Measurements from ENCODE around the gene CCDC82.
"Not testable (repeated sequence)": the region's sequence is repeated elsewhere in the genome, so short reads cannot be mapped to it uniquely, and the experiment has no call there.

The CCDC82 gene

DNA sequence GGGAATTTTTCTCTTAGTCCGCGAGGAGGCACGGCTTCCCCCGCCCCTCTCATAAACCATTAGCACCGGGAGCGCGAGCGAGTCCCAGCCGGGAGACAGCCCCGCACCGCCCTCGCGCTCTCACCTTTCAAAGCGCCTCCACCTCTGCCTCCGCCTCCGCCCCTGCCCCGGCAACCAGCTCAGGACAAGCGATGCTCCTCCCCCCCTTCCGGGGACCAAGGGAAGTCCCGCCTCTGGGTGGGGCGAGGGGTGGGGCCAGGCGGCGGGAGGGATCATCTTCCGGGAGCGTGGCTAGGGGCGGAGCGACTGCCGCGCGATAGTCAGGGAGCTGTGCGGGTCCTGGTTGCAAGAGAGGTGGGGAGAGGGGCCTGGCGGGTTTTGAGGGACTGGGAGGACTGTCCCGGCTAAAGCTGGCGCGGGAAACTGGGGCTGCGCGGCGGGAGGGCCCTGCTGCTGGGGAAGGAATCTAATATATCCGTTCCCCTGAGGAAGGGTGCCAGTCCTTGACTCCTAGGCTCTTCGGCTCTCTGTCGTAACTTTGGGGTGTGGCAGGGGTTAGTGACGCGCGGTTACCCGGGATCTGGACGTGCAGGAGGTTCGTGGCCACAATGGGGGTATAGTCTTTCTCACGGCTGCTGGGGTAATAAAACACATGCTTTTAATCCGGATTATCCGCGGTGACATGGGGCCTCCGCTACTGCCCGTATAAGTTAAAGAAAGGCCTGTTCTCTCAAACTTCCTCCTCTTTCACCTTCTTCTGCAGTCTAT is at the start of gene CCDC82, which contains the start of gene JRKL:
TSS of gene CCDC82 (minus strand) at position 193 of the 768 bp plus-strand sequence. CDS start 5,165 bp downstream, outside the sequence.
TSS of gene JRKL (plus strand) at position 294 of the 768 bp plus-strand sequence. CDS start 637 bp downstream, outside the sequence.
- peak; percentile 95 to 97 for DNase-seq (ENCODE audit: low read depth in 2 of 2)

DNA sequence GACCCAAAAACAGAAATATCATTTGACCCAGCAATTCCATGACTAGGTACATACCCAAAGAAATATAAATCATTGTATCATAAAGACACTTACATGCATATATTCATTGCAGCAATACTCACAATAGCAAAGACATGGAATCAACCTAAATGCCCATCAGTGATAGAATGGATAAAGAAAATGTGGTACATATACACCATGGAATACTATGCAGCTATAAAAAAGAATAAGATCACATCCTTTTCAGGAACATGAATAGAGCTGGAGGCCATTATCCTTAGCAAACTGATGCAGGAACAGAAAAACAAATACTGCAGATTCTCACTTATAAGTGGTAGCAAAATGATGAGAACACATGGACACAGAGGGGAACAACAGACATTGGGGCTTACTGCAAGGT is 42.9 kb upstream of the CCDC82 start:
- DNase-seq (ENCODE audit: low read depth in 2 of 2), result not testable (repeated sequence)

DNA sequence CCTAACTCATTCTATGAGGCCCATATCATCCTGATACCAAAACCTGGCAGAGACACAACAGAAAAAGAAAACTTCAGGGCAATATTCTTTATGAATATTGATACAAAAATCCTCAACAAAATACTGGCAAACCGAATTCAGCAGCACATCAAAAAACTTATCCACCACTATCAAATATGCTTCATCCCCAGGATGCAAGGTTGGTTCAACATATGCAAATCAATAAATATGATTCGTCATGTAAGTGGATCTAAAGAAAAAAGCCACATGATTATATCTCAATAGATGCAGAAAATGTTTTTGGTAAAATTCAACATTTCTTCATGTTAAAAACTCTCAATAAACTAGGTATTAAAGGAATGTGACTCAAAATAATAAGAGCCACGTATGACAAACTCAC is 41.0 kb upstream of the CCDC82 start:
- no peak for DNase-seq (ENCODE audit: low read depth in 2 of 2)

DNA sequence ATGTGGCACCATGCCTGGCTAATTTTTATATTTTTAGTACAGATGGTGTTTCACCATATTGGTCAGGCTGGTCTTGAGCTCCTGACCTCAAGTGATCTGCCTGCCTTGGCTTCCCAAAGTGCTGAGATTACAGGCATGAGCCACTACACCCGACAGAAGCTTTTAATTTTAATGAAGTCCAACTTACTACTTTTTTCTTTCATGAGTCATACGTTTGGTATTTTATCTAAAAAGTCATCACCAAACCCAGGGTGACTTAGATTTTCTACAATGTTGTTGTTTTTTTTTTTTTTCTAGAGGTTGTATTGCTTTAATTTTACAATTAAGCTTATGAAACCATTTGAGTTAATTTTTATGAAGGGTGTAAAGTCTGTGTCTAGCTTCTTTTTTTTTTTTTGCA is 35.0 kb upstream of the CCDC82 start:
- no peak for DNase-seq (ENCODE audit: low read depth in 2 of 2)

DNA sequence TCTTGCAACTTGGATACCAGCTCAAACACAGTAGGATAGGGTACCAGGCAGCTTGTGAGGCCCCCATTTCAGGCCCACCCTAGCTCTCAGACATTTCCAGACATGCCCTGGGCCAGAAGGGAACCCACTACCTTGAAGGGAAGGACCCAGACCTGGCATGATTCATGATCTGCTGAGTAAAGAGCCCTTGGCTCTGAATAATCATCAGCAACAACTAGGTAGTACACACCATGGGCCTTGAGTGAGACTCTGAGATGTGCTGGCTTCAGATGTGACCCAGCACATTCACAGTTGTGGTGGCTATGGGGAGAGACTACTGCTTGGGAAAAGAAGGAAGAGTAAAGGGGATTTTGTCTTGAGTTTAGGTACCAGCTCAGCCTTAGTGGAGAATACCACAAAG is 23.7 kb upstream of the CCDC82 start:
- no peak for DNase-seq (ENCODE audit: low read depth in 2 of 2)

DNA sequence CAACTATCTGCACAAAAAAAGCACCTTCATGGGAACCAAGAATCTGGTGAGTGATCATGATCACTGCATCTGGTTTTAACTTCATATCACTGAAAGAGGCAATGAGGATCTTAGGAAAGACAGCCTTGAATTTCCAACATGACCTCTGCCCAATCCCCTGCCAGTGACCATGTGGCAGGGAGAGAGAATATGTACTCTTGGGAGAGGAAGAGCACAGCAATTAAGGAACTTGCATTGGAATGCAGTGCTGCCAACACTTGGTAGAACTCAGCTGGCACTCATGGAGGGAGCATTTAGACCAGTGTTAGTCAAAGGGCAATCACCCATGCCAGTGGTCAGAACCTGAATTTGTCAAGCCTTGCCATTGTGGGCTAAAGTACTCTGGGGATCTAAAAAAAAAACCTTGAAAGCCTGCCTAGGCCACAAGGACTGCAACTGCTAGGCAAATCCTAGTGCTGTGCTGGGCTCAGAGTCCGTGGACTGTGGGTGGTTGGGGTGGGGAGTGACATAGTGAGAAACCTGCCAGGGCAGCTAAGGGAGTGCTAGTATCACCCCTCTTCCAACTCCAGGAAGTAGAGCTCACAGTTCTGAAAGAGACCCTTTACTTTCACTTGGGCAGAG is 23.2 kb upstream of the CCDC82 start:
- no peak for DNase-seq (ENCODE audit: low read depth in 2 of 2)

DNA sequence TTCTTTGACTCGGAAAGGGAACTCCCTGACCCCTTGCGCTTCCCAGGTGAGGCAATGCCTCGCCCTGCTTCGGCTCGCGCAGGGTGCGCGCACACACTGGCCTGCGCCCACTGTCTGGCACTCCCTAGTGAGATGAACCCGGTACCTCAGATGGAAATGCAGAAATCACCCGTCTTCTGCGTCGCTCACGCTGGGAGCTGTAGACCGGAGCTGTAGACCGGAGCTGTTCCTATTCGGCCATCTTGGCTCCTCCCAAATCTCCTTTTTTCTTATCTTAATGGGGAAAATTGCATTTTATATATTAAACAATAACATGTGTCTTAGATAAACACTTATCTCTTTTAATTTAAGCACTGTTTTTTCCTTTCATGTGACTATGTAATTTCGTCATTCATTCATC is 21.7 kb upstream of the CCDC82 start:
- not testable (repeated sequence) for DNase-seq (ENCODE audit: low read depth in 2 of 2)

DNA sequence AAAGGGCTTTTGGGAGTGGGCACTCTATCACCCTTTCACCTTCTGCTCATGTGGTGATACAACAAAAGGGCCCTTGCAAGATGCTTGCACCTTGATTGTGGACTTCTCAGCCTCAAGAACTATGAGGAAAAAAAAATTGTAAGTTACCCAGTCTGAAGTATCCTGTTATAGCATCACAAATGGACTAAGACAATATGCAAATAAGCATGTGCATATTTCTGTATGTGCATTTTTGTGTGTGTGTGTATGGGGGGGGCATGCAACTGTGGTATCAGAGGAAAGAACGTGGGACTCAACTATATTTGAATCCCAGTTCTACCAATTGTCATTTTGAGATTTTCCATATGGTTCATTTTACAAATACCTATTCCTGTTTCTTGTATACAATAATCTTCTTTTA is 11.0 kb upstream of the CCDC82 start:
- no peak for DNase-seq (ENCODE audit: low read depth in 2 of 2)

DNA sequence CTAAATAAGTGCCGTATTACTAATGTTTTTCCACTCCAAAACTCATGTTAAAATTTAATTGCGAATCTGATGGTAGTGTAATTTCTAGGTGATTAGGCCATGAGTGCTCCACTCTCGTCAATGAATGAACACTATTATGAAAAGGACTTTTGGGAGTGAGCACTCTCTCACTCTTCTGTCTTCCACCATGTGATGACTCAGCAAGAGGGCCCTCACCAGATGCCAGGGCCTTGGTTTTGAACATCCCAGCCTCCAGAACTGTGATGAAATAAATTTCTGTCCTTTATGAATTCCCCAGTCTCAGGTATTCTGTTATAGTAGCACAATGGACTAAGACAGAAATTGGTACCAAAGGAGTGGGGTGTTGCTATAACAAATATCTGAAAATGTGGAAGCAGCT is 8.2 kb upstream of the CCDC82 start:
- DNase-seq (ENCODE audit: low read depth in 2 of 2), result no peak

DNA sequence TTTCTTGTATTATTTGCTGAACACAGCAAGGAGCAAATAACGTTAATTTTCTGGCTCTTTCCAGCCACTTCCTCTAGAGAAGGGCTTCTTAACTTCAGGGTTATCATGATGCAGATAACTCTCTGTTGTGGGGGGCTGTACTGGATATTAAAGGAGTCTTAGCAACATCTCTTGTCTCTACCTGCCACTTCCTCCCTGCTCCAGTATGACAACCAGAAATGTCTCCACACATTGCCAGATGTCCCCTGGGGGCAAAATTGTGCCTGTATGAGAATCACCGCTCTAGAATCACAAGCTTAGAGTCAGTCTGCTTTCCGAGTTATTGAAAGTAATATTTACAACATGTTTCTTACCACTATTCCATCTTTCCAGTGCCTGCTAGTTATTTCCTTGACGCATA is 6.9 kb upstream of the CCDC82 start:
- DNase-seq (ENCODE audit: low read depth in 2 of 2), result no peak

DNA sequence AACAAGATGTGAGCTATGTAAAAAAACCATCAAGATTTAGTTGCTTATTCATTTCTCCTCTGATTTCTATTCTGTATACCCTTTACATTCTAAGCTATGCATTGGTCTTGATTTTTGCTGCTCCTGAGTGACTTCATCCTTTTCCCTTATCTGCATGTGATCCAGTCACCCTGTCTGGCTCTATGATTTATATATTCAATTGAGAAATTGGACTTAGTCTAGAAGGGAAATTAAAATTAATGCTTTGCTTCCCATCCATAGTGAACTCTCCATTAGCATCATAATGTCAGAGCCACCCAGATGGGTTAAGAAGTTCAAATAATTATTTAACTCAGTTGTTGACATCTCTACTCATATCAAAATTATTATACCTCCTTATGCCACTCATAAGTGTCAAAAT is 5.1 kb upstream of the CCDC82 start:
- DNase-seq (ENCODE audit: low read depth in 2 of 2), result no peak

DNA sequence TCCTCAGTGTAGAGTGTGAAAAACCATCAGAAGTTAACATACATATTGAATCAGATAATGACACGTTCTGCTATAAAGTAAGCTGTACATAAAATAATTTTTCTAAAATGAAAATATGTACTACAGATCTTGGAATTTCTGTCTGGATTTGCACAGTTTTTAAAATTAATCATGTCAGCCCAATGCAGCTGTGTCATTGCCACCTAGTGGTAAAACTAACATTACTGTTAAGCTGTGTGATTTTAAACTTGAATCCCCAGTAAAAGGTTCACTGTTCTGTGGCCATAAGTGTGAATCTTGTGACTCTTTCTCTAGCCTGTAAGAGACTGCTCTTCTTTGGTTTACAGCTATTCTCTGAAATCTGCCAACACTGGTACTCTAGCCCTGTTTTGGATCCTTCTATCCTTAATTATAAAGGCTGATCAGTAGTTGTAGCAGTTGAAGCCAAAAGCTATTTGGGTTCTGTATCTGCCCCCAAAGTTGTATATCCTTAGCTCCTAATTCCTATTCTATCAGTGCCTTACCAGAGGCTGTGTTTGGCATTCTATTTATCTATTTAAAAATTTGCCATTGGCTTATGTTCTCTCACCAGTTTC is 4.1 kb upstream of the CCDC82 start:
- no peak for DNase-seq (ENCODE audit: low read depth in 2 of 2)

DNA sequence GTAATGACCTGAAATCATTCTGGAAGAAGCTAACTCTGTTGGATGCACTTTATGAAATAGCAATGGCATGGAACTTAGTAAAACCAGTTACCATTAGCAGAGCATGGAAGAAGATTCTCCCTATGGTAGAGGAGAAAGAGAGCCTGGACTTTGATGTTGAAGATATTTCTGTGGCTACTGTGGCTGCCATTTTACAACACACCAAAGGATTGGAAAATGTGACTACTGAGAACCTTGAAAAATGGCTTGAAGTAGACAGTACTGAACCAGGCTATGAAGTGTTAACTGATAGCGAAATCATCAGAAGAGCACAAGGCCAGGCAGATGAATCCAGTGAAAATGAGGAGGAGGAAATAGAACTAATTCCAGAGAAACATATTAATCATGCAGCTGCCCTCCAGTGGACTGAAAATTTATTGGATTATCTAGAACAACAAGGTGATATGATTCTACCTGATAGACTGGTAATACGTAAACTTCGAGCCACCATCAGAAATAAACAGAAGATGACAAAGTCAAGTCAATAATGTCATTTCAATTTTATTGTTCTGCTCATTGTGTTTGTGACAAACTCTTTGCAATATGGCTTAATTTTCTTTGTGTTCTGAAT is 2.1 kb upstream of the CCDC82 start:
- DNase-seq (ENCODE audit: low read depth in 2 of 2), result no peak

DNA sequence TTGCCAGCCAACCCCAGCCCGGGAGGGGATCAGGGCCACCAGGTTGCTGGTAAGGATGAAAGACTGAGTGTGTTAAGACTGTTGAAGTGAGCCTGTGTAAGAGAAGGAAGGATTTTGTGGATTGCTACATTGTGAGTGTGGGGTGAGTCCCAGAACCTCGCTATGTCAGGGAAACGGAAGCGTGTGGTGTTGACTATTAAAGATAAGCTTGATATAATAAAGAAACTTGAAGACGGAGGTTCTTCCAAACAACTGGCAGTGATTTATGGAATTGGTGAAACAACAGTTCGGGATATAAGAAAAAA is 728 bp upstream of the CCDC82 start:
- DNase-seq (ENCODE audit: low read depth in 2 of 2), result no peak

DNA sequence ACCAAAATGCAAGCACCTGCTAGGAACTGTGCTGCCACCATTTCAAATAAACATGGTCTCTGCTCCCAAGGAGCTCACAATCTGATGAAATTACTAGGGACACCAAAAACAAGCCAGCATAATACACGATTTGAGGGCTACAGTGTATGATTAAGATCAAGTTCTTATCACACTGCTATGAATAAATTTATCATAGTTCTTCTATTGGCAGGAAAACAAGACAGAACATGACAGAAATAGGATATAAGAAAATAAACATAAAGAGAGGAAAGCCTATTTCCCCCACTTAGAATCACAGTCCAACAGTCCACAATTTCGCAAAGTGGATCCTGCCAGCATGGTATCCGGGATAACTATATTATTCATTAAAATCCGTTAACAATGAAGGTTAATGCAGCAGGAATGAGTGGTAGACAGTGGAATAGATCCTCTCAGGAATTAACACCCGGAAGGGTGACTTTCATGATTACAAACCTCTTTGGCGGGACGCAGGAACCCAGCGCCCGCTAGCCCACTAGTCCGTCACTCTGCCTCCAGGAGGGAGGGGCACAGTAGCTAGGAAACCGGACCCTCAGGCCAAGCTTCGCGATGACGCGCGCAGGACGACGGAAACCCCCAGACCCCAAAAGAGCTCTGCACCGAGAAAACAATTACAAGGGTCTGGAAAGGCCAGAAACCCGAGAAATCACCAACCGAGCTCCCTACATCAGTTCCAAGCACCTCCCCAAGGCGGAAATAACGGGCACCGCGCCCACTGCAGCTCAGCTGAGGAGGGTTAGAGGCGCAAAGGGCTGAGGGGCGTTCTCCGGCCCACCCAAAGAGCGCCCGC is 607 bp downstream of the CCDC82 start:
- no peak for DNase-seq (ENCODE audit: low read depth in 2 of 2)

DNA sequence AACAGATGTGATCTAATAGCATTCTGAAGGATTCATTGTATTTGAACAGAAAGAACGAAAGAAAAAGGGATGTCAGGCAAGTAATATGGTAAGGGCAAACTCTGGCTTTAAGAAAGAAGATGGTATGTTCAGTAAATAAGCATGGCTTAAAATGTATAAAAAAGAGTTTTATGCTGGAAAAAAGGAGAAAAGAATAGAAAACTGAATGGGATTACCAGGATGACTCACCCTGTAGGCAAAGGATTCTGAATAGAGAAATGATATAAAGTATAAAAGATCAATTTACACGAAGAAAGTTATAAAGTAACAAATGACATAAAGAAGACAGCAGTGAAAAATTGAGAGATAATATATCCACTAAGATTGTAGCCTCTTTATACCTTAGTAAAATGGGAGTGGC is 4.5 kb downstream of the CCDC82 start:
- DNase-seq (ENCODE audit: low read depth in 2 of 2), result no peak

DNA sequence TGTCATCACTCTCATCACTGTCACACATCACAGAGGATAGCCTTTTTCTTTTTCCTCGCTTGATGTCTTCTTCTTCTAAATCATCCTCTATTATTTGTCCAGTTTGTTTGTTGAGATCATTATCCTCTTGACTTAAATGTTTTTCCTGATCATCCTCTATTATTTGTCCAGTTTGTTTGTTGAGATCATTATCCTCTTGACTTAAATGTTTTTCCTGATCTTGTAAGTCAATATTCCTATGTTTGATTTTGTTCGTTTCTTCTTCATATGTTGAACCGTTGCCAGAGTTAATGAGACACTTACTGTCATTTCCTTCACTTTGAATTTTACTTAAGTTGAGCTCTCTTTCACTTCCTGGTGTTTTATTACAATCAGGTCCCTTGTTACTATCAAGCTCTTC is 5.6 kb downstream of the CCDC82 start:
- no peak for DNase-seq (ENCODE audit: low read depth in 2 of 2)

DNA sequence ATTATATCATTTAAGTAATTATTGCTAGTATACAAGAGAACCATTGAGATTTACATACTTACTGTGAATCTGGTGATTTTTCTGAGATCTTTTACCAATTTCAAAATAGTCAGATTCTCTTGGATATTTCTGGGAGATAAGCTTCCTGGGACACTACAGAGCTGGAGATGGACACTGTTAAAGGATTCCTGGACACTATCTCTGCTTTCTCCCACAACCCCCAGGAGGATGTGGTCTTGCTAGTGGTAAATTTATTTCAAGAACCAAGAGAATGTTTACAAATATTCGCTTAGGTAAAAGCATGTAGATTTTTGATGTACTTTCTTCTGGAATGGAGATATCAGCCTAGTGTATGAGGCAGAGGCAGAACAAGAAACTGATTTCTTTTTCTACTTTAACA is 12.9 kb downstream of the CCDC82 start:
- no peak for DNase-seq (ENCODE audit: low read depth in 2 of 2)

DNA sequence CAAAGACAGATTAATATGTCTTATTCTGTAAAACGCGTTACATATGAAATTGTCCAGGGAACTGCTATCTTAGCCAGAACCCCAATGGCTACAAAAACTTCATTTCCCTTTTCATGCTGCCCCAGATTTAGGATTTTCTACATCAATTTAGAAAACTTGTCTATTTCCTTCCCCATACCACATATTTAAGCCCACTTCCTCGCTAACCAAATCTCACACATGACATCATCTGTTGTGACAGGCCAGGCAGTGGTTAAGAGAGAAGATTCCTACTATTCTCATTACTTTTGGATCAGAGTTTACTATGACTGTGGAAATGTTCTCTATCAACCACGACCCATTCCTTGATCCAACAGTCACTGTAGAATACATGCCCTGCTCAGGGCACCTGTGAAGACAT is 15.9 kb downstream of the CCDC82 start:
- DNase-seq (ENCODE audit: low read depth in 2 of 2), result no peak

DNA sequence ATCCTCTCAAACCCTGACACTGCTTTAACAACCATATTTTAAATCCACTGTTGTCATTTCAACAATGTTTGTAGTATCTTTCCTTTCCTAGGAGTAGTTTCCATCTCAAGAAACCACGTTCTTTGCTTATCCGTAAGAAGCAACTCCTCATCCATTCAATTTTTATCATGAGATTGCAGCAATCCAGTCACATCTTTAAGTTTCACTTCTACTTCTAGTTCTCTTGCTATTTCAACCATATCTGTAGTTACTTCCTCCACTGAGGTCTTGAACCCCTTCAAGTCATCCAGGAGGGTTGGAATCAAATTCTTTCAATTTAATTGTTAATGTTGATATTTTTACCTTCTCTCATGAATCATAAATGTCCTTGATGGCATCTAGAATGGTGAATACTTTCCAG is 22.4 kb downstream of the CCDC82 start:
- no peak for DNase-seq (ENCODE audit: low read depth in 2 of 2)

DNA sequence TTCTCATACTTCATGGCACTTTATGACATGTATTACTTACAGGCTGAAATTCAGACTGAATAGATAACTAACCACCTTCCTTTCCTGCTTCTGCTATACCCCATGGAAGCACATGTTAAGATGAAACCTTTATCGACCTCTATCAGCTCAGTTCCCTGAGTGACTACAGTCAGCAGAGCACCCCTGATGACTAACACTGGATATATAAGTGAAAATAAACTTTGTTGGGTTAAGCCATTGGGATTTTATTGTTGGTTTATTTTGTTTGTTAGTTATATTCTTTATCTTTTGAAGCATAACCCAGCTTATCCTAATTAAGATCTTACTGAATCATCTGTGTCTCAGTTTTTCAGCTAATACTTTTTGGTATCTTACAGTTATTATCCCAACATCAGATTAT is 23.7 kb downstream of the CCDC82 start:
- DNase-seq (ENCODE audit: low read depth in 2 of 2), result no peak

DNA sequence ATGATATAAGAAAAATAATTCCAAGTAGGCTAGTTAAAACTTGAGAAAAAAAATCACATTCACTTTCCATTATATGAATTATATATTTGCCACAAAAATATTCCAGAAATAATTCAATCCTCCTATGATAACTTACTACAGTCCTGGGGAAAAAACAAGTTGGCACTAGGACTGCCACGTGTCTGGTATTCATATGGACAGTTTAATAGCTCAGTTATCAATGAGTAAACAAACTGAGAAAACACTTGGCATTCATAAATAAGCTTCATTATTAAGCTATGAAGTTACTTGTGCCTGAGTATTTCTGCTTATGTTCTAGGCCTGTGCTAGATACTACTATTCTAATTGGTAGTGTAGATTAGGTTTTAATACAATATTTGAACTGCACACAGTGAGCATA is 24.2 kb downstream of the CCDC82 start:
- DNase-seq (ENCODE audit: low read depth in 2 of 2), result no peak

Data from stimulated activated CD4-positive, alpha-beta T cell treated with anti-CD3 and anti-CD28 coated beads, Interleukin-12 subunit alpha, Interleukin-12 subunit beta, amount 100 ng/mL, for 24 hours (primary cell).